ENCODE measurements around the gene CHRNA3.

The CHRNA3 gene

DNA sequence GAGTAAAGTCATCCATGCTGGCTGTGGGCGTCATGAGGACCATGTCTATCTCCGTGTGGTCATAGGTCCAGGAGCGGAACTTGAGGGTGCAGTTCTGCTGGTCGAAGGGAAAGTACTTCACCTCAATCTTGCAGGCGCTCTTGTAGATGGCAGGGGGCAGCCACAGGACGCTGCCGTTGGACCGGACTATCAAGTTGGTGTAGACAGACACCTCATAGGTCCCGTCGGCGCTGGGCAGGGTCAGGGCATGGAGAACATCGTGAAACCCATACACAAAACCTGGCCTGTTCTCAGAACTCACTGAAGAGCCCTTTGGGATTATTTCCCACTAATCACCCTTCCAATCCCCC, 8.9 kb upstream of the CHRNA3 start:
- TF ChIP-seq, protein P1, sequence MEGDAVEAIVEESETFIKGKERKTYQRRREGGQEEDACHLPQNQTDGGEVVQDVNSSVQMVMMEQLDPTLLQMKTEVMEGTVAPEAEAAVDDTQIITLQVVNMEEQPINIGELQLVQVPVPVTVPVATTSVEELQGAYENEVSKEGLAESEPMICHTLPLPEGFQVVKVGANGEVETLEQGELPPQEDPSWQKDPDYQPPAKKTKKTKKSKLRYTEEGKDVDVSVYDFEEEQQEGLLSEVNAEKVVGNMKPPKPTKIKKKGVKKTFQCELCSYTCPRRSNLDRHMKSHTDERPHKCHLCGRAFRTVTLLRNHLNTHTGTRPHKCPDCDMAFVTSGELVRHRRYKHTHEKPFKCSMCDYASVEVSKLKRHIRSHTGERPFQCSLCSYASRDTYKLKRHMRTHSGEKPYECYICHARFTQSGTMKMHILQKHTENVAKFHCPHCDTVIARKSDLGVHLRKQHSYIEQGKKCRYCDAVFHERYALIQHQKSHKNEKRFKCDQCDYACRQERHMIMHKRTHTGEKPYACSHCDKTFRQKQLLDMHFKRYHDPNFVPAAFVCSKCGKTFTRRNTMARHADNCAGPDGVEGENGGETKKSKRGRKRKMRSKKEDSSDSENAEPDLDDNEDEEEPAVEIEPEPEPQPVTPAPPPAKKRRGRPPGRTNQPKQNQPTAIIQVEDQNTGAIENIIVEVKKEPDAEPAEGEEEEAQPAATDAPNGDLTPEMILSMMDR (IDR thresholded peaks at IDR 0.05): no peak
- Histone ChIP-seq H3K4me3 (no peak overlapping the region), H3K27ac (no peak overlapping the region)
- no peak for DNase-seq (ENCODE audit: low spot score)

DNA sequence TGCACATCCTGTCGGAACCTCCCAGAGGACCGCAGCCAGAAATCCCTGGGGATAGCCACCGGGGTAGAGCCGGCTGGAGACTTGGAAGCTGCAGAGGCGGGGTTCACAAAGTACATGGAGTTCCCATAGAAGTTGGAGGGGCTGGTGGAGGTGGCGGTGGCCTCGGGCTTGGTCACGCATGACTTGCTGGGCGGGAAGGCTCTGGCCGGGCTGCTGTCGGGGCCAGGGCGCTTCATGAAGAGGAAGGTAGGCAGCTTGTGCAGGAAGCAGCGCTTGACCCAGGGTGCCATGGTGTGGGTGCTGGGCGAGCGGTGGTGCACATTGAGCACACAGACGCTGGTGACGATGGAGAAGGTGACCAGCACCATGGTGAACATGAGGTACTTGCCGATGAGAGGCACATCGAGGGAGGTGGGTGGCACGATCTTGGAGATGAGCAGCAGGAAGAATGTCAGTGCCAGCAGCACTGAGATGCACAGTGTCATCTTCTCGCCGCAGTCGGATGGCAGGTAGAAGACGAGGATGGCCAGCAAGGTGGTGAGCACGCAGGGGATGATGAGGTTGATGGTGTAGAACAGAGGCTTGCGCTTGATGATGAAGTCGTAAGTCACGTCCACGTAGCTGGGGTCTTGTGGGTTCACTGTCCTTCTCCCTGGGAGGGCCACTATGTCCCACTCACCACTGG, 8.4 kb upstream of the CHRNA3 start:
- H3K27ac ChIP-seq: no peak overlapping the region
- TF ChIP-seq, protein P1 (IDR thresholded peaks at IDR 0.05): no peak
- no peak overlapping the region for H3K4me3 ChIP-seq
- DNase-seq (ENCODE audit: low spot score): no peak

DNA sequence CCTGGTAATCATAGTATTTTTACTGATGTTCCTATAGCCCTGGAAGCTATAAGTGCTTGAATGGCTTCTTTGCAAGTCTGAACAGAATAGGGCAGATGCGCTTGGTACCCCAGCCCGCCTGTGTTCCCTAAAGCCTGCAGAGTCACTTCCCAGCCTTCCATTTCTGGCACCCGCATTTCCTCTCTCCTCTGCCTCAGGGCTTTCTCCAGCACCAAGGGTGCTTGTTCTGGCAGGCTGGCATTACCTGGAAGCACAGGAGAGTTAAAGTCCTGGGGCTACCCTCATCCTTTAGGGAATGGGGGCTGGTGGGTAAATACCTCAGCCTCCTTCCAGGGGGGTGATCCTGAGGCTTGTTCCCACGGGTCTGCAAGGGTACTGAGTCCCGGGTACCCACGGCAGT, 7.4 kb upstream of the CHRNA3 start:
- TF ChIP-seq, protein P1 (IDR thresholded peaks at IDR 0.05): no peak
- no peak for DNase-seq (ENCODE audit: low spot score)
- no peak overlapping the region for H3K27ac ChIP-seq
- H3K4me3 ChIP-seq: no peak overlapping the region

DNA sequence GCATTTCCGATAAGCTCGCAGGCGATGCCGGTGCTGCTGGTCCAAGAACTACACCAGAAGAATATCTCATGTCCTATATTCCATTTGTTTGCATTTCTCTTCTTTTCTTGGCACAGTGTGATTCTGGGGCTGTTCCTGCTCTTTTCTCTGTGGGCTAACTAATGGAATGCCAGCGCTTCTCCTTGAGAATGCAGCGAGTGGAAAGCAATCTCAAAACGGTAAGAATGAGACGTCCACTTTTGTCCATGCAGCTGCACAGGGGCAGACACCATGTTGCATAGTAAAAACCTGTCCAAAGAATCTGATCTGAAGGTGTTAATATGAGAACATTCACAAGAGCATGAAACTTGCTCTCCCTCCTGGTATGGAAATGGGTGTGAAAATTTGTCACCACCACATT, 6.6 kb upstream of the CHRNA3 start:
- Histone ChIP-seq H3K4me3 (no peak overlapping the region), H3K27ac (no peak overlapping the region)
- DNase-seq (ENCODE audit: low spot score): no peak
- TF ChIP-seq, protein P1 (IDR thresholded peaks at IDR 0.05): no peak

DNA sequence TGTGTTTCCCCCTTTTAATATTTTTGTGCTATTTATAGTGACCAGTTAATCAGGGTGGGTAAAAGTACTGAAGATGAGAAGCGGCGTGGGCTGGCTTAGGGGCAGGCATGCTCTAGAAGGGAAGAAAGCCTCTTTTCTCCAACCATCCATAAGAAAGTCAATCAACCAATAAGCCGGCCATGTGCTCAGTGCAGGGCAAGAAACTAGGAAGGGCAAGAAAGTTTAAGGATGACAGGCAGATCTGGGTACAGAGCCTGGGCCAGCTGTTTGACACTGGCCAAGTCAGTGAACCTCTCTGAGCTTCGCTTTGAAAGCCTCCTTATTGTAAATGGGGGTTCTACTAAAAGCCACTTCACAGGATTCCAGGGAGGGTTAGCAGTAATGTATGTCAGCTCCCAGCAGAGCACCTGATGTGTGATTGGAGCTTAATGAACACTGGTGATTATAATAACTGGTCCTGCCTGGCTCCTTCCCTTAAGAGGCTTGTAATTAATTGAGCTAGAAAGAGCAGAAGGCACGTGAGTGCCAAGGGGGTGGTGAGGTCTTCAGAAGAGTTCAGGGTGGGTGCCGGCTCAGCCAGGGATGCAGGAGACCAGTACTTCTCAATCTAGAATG, 5.7 kb upstream of the CHRNA3 start:
- TF ChIP-seq, protein P1 (IDR thresholded peaks at IDR 0.05): no peak
- no peak for DNase-seq (ENCODE audit: low spot score)
- Histone ChIP-seq H3K4me3 (no peak overlapping the region), H3K27ac (no peak overlapping the region)

DNA sequence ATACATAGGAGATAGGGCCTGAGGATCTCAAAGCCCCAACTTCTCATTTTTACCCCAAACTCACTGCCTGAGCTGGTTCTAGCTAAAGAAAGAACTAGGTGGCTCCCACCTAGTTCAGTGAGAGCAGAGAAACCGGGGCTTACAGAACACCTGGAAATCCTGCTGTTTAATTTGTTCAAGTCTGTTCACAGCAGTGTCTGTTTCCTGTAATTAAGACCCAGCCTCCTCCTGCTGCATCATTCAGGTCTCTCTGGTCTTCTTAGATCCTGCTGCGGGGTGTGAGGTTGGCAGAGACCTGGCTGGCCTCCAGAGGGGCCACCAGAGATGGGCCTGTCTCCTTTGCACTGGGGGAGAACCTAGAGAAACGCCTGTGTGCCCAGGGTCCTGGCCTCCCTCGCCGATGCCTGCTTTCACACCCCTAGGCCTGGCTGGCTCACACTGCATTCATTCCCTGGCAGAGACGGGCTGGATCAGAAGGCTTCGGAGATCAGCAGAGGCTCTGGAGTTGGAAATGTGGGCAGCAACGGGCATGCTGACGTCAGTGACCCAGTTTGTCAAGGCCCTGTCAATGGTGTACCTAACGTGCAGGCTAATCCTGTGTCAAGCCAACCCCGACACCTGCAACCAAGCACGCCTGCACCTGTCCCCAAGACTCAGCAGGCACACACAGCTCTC, 4.9 kb upstream of the CHRNA3 start:
- TF ChIP-seq, protein P1 (IDR thresholded peaks at IDR 0.05): no peak
- Histone ChIP-seq H3K27ac (no peak overlapping the region), H3K4me3 (no peak overlapping the region)
- no peak for DNase-seq (ENCODE audit: low spot score)
